Measurements from ENCODE around the gene ATF7IP2.
"Not testable (repeated sequence)": the region's sequence is repeated elsewhere in the genome, so short reads cannot be mapped to it uniquely, and the experiment has no call there.

ATF7IP2 gene

DNA sequence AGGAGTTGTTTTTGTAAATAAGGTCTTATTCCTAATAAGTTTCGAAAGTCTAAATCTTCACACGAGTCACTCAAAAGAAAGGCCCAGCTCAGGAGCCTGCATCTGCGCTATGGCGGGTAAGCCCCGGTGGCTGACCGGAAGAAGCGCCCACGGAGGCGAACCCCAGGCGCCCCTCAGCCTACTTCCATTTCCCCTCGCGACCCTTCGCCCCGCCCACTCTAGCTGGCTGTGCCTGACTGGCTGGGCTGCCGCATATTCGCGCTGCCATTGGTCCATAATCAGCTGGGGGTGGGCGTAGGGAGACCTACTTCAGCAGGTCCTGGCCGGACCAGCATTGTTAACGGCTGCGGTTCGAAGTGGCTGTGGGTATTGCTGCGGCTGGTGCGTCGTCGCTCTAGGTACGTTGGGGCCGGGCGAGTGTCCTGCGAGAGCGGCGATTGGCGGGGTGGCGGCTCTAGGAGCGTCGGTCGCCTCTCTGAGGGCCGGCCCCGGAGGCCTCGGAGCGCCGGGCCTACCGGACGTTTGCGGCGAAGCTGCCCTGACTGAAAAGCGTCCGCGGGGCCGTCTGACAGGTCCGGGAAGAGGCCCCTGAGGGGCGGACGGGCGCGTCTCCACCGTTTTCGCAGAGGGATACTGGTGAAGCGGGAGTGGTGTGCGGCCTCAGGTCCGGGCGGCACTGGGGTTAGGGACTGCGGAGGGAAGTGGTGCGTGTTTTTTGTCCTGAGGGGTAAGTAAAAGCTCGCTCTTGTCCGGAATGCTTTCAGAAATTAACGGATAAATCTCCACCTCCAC is at the start of gene ATF7IP2:
Gene ATF7IP2, plus strand, starts transcription at position 337 of the 792 bp plus-strand sequence. CDS start 44,560 bp downstream, outside the sequence.
- peak; percentile 95 for DNase-seq (ENCODE audit: low read depth)

DNA sequence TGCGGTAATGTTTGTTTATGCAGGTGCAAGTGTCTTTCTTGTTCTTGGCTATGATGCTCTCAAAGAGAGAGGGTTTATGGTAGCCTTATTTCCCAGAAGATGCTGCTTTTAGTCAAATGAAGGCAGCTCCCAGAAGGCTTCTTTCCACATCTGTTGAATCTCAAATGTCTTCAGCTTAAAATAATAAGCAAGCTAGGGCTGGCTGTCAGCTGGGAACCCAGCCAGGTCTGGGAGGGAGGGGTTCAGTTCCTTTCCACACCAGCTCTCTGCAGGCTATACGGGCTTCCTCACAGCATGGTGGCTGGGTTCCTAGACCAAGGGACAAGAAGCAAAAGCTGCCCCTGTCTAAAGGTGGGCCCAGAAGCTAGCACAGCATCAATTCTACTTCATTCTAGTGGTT is 47.4 kb upstream of the ATF7IP2 start:
- peak; percentile 55 for DNase-seq (ENCODE audit: low read depth)

GRCh38 chr16:10339777-10340732 is 45.8 kb upstream of the ATF7IP2 start:
- DNase-seq (ENCODE audit: low read depth): no peak

DNA sequence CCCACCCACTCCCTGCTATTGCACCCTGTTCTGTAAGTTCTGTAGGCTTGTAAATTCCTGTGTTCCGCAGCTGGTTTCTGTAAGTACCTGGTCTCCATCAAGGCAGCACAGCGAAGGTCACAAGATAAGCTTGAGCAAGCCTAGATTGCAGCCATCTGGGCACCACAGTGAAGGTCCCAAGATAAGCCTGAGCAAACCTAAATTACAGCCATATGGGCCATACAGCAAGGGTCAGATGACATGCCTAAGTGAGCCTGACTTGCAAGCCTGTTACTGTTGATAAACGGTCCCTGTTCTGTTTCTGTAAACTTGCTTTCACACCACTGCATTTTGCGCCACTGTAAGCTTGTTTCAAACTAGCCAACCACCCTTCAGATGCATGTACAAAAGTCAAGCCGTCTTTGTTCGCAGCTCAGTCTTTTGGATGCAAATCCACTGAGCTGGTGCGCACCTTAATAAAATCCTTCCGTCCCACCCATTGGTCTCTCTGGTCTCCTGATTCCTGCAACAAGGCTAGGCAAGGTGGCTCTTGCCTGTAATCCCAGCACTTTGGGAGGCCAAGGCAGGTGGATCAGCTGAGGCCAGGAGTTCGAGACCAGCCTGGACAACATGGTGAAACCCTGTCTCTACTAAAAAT is 42.6 kb upstream of the ATF7IP2 start:
- no peak for DNase-seq (ENCODE audit: low read depth)

- DNase-seq (ENCODE audit: low read depth): not testable (repeated sequence)
These were observed 41.2 kb upstream of the ATF7IP2 start for GRCh38 chr16:10344699-10345098.

- DNase-seq (ENCODE audit: low read depth): no peak
These were observed 40.2 kb upstream of the ATF7IP2 start for GRCh38 chr16:10345629-10346028.

DNA sequence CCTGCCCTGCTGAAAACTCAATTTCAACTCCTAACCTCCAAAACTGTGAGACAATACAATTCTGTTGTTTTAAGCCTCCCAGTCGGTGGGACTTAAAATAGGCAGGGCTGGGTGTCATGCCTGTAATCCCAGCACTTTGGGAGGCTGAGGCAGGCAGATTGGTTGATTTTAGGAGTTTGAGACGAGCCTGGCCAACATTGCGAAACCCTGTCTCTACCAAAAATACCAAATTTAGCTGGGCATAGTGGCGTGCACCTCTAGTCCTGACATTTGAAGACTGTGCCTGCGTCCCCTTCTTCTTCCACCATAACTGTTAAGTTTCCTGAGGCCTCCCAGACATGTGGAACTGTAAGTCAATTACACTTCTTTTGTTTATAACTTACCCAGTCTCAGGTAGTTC is 36.0 kb upstream of the ATF7IP2 start:
- no peak for DNase-seq (ENCODE audit: low read depth)

GRCh38 chr16:10352262-10352661 is 33.6 kb upstream of the ATF7IP2 start:
- no peak for DNase-seq (ENCODE audit: low read depth)

DNA sequence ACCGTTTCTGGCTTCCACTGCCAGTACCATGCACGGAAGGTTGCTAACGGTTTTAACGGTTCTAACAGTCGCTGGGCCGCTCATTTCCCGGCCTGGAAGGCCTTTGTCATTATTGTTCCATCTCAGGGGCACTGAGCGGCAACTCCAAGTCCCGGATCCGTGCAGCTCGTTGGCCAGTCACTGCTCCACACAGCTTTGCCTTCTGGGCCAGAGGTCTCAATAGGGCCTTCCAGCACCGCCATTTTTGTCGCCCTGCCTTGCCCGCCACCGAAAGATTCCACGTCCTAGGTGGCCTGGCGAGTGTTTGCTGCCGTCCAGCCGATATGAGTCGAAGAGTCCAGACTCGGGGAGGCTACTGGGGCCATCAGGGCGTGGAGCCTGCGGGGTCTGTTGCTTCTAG is 30.3 kb upstream of the ATF7IP2 start:
- no peak for DNase-seq (ENCODE audit: low read depth)

DNA sequence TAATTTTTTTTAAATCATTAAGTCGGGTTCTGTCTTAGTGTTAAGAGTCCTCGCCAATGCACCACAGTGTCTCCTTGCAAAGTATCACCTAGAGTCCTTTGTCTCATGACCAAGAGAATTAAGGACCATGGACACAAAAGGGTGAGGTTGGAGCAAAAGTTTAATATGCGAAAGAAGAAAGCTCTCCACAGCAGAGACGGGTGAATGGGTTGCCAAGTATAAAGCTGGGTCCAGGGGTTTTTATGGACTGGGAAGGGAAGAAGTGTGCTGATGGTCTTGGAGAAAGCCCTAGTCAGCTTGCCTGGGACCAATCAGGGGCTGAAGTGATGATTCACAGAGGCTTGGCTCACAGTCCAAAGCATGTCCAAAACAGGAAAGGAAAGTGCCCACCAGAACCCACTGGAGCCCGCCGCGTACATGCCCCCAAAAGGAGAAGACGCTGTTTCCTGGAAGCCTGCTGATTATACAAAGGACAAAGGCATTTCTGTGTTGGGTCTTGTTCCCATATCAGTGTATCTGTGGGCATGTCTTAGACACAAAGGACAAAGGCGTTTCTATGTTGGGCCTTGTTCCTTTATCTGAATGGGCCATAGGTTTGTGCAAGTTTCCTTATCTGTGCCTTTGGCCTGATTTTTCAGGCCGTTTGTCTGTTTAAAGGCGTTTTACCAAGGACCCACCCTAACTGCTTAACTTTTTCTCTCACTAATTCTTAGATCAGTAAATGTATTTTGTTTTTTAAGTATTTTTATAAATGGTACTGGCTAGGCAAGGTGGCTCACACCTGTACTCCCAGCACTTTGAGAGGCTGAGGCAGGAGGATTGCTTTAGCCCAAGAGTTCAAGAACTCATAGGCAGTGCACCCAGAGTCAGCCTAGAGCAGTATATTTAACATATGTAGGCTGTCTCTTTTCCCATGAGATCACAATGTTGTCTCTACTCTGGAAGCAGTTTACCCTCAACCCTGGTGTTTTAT is 28.7 kb upstream of the ATF7IP2 start:
- DNase-seq (ENCODE audit: low read depth): no peak

GRCh38 chr16:10361747-10362076 is 24.1 kb upstream of the ATF7IP2 start:
- DNase-seq (ENCODE audit: low read depth): not testable (repeated sequence)

- DNase-seq (ENCODE audit: low read depth): no peak
These were observed 23.6 kb upstream of the ATF7IP2 start for GRCh38 chr16:10362077-10362863.

DNA sequence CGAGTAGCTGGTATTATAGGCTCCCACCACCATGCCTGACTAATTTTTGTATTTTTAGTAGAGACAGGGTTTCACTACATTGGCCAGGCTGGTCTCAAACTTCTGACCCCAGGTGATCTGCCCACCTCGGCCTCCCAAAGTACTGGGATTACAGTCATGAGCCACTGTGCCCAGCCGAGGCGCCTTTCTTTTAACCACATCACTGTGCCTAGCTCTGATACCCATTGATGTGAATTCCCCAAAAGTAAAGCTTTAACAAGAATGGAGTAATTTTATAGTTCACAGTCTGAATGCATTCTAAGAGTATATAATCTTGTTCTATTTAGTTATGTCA is 23.0 kb upstream of the ATF7IP2 start:
- DNase-seq (ENCODE audit: low read depth): not testable (repeated sequence)

DNA sequence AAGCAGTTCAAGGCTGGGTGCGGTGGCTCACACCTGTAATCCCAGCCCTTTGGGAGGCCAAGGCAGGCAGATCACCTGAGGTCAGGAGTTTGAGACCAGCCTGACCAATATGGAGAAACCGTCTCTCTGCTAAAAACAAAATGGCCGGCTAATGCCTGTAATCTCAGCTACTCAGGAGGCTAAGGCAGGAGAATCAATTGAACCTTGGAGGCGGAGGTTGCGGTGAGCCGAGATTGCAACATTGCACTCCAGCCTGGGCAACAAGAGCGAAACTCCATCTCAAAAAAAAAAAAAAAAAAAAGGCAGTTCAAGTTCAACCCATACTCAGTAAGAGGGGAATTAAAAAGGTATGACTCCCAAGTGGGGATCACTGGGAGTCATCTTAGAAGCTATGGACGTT is 19.2 kb upstream of the ATF7IP2 start:
- not testable (repeated sequence) for DNase-seq (ENCODE audit: low read depth)

- no peak for DNase-seq (ENCODE audit: low read depth)
These were observed 18.2 kb upstream of the ATF7IP2 start for GRCh38 chr16:10367616-10368188.

GRCh38 chr16:10368969-10369551 is 16.8 kb upstream of the ATF7IP2 start:
- DNase-seq (ENCODE audit: low read depth): peak; percentile 29

- no peak for DNase-seq (ENCODE audit: low read depth)
These were observed 15.7 kb upstream of the ATF7IP2 start for GRCh38 chr16:10370096-10370726.

DNA sequence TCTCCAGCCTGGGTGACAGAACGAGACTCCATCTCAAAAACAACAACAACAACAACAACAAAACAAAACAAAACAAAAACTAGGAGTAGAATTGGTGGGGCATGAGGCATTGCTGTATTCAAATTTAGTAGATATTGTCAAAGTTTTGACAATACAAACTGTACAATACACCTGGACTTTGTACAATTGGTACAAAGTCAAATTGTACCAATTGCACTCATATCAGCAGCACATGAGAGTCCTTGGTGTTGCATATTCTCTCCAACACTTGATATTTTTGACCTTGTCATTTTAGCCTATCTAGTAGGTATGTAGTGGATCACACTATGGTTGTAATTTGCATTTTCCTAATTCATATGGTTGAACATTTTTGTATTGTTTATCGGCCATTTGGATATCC is 14.3 kb upstream of the ATF7IP2 start:
- DNase-seq (ENCODE audit: low read depth): no peak

- DNase-seq (ENCODE audit: low read depth): no peak
These were observed 12.3 kb upstream of the ATF7IP2 start for GRCh38 chr16:10373556-10373955.
